Hepatocyte (in vitro differentiated cells): Measurements from ENCODE around the gene CISD3. TPM values are rescaled to one million over a fixed set of nuclear protein-coding genes. Genes with fewer than 3 reads are reported as not detected.
A peak's percentile ranks its signal among the peaks of the same experiment; 100 is the strongest.

ENCODE experiments used
- DNase-seq: peaks from one replicate; pipeline ENCODE4 v3.0.0-alpha.2; 2016; ENCODE audit warnings: low spot score
- H2AFZ ChIP-seq: fragments of 200-600 bp; sonication (generic); 2 replicates; pipeline ENCODE4 v1.6.0; 2016; ENCODE audit warnings: antibody characterized with exemption, mild to moderate bottlenecking
- H3K27ac ChIP-seq: fragments of 200-600 bp; sonication (generic); 2 replicates; pipeline ENCODE4 v1.5.1; 2016; ENCODE audit warnings: mild to moderate bottlenecking
- H3K27me3 ChIP-seq: fragments of 200-600 bp; sonication (generic); 2 replicates; pipeline ENCODE4 v1.6.1; 2016
- H3K36me3 ChIP-seq: fragments of 200-600 bp; sonication (generic); replicated peaks from 2 replicates; pipeline ENCODE4 v1.5.1; 2016; ENCODE audit warnings: low read depth; ENCODE audit not compliant: insufficient read depth
- H3K4me1 ChIP-seq: fragments of 200-600 bp; sonication (generic); 2 replicates; pipeline ENCODE4 v1.5.1; 2016; ENCODE audit warnings: mild to moderate bottlenecking, moderate library complexity; ENCODE audit not compliant: insufficient read depth
- H3K4me2 ChIP-seq: fragments of 200-600 bp; sonication (generic); 2 replicates; pipeline ENCODE4 v1.6.0; 2016
- H3K4me3 ChIP-seq: fragments of 200-600 bp; sonication (generic); 2 replicates; pipeline ENCODE4 v1.5.1; 2016; ENCODE audit warnings: mild to moderate bottlenecking
- H3K79me2 ChIP-seq: fragments of 200-600 bp; sonication (generic); 2 replicates; pipeline ENCODE4 v1.6.0; 2017; ENCODE audit warnings: mild to moderate bottlenecking
- H3K9me2 ChIP-seq: fragments of 200-600 bp; sonication (generic); replicated peaks from 2 replicates; pipeline ENCODE4 v1.6.0; 2017; ENCODE audit warnings: mild to moderate bottlenecking; ENCODE audit not compliant: insufficient read depth
- H3K9me3 ChIP-seq: fragments of 200-600 bp; sonication (generic); 2 replicates; pipeline ENCODE4 v1.5.1; 2016; ENCODE audit warnings: low read depth, mild to moderate bottlenecking
- H4K20me1 ChIP-seq: fragments of 200-600 bp; sonication (generic); 2 replicates; pipeline ENCODE4 v1.6.0; 2016; ENCODE audit warnings: mild to moderate bottlenecking; ENCODE audit not compliant: insufficient read depth, poor library complexity, severe bottlenecking
- EZH2 ChIP-seq: fragments of 200-600 bp; sonication (generic); IDR thresholded peaks from 2 replicates; pipeline ENCODE4 v1.6.1; 2016; ENCODE audit warnings: antibody characterized with exemption, mild to moderate bottlenecking, borderline replicate concordance
- EZH2phosphoT487 ChIP-seq: fragments of 200-600 bp; sonication (generic); IDR thresholded peaks from one replicate; pipeline ENCODE4 v1.6.1; 2018; ENCODE audit warnings: antibody characterized with exemption, mild to moderate bottlenecking, low read depth, moderate library complexity; ENCODE audit not compliant: unreplicated experiment, severe bottlenecking
- WGBS: methylation state at CpG from one replicate; pipeline ENCODE4 v1.1.6; 2016; ENCODE audit warnings: low lambda C conversion rate; ENCODE audit errors: missing lambda C conversion rate; 5-methylcytosine and 5-hydroxymethylcytosine counted together
- polyA plus RNA-seq: library from polyadenylated mRNA; unstranded; fragments of >200 nt; fragmentation: Nextera tagmentation; extraction: Ambion mirVana; gene quantifications from 2 replicates; pipeline ENCODE4 v1.2.1, GENCODE V29; 2016
- total RNA-seq: library from RNA; depleted of rRNA; stranded (reverse); fragments of >200 nt; gene quantifications from 2 replicates; pipeline ENCODE4 v1.2.3, GENCODE V29; 2014
- TF ChIP-seq, protein P1 (sequence below): fragments of 200-600 bp; sonication (generic); IDR thresholded peaks from 2 replicates; pipeline ENCODE4 v1.5.1; 2016; ENCODE audit warnings: antibody characterized with exemption, mild to moderate bottlenecking; ENCODE audit not compliant: poor library complexity

The CISD3 gene
- total and polyA plus RNA-seq, 2 experiments from 2014 or later, result 5.0 to 37.0 TPM

DNA sequence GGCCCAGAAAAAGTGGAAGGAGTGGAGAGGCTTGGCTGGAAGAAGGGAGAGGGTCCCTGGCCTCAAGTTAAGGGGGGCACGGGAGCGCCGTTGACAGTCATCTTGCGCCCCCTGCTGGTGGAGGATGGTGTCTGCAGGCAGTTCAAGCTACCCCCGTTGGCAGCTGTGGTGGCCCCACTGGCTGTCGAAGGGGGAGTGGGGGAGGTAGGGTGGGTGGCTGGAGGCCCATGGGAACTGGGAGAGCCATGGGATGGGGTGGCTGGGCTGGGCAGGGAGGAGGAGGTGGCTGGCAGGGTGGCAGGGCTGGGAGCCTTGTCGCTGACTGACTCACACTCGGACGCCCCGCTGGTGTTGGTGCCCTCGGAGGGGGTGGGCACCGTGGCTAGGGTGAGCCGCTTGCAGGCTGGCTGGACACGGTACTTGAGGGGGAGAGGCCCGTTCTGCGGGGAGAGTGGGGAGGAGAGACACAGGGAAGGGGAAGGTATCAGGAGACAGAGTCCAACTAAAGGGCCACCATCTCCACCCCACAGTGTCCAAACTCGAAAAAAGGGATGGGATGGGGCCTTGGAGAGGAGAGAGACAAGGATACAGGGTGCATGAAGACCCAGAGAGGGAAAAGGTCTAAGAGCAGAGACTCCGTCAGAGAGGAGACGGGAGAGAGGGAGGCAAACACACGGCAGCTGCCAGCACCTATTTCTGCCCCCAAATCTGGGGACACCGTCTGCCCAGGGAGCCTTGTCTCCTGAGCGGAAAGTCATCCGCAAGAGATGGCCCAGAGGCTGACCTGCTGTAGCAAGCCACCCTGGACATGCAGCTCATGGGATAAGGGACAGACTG lies 5.2 kb downstream of the CISD3 start:
- WGBS, result 49% methylated on average over 16 of the region's 23 CpGs
- Histone ChIP-seq H3K9me2 (no peaks in the 10 kb centered on the region), H3K27me3 (no peaks in the 10 kb centered on the region), H3K4me3 (no peak overlapping the region), H3K27ac (no peak overlapping the region), H3K36me3 (no peaks in the 10 kb centered on the region), H3K79me2 (peaks cover 34% of the 10 kb centered on the region), H3K4me1 (peaks cover 17% of the 10 kb centered on the region), H3K9me3 (no peaks in the 10 kb centered on the region), H3K4me2 (no peak overlapping the region), H2AFZ (no peak overlapping the region), H4K20me1 (peaks cover 20% of the 10 kb centered on the region)
- TF ChIP-seq, protein P1, sequence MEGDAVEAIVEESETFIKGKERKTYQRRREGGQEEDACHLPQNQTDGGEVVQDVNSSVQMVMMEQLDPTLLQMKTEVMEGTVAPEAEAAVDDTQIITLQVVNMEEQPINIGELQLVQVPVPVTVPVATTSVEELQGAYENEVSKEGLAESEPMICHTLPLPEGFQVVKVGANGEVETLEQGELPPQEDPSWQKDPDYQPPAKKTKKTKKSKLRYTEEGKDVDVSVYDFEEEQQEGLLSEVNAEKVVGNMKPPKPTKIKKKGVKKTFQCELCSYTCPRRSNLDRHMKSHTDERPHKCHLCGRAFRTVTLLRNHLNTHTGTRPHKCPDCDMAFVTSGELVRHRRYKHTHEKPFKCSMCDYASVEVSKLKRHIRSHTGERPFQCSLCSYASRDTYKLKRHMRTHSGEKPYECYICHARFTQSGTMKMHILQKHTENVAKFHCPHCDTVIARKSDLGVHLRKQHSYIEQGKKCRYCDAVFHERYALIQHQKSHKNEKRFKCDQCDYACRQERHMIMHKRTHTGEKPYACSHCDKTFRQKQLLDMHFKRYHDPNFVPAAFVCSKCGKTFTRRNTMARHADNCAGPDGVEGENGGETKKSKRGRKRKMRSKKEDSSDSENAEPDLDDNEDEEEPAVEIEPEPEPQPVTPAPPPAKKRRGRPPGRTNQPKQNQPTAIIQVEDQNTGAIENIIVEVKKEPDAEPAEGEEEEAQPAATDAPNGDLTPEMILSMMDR, result peak; percentile 98
- no peak for TF ChIP-seq EZH2
- DNase-seq, result peak; percentile 75

DNA sequence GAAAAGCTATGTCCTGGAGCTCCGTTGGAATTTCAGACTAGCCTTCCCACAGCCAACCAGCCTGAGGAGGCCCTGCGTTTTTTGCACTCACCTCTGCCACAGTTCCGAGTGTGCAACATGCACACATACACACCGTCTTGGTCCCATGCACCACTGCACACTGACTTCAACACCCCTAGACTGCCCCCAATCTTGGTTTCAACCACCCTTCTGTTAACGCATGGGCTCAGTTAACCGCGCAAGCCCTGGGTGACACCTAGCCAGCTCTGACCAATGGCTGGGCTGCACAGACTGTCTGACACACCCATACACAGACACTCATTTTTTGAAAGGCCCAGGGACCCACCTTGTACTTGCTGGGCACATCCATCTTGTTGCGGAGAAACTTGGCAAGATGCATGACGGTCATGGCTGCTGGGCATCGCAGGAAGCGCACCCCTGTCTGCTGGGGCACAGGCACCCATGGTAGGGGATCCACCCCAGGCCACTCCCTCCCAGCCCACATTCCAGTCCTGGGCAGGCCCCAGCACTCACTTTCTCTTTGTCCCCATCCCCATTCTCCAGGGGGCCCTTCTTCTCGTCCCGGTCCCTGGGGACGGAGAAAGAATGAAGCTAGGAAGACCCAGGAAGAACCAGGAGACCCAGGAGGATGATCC lies 8.0 kb downstream of the CISD3 start:
- Histone ChIP-seq H3K79me2 (peaks cover 53% of the 10 kb centered on the region), H3K36me3 (no peaks in the 10 kb centered on the region), H3K4me1 (peaks cover 19% of the 10 kb centered on the region), H2AFZ (no peak overlapping the region), H3K4me3 (no peak overlapping the region), H3K4me2 (no peak overlapping the region), H3K9me2 (no peaks in the 10 kb centered on the region), H3K27ac (no peak overlapping the region), H4K20me1 (peaks cover 46% of the 10 kb centered on the region), H3K9me3 (no peaks in the 10 kb centered on the region), H3K27me3 (no peaks in the 10 kb centered on the region)
- WGBS, result 92% methylated on average over 14 of the region's 14 CpGs
- DNase-seq, result no peak
- TF ChIP-seq EZH2, result no peak
- TF ChIP-seq, protein P1, result no peak

DNA sequence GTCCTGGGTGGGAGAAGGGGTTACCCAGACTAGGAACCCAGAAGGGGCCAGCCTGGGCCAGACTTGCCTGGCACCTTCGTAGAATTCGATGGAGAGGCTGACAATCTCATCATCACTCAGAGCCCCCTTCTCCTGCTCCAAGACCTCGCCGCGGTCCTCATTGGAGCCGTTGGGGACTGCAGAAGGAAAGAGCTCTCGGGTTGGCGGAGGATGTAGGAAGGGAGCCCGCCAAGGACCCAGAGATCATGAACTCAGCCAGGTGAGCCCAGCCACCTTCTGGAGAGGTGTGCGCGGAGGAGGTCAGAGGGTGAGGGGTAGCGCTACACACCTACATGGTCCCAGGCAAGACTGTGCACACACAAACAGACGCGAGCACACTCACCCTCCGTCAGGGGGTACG lies 8.5 kb downstream of the CISD3 start:
- Histone ChIP-seq H3K4me2 (no peak overlapping the region), H3K4me1 (peaks cover 24% of the 10 kb centered on the region), H3K27ac (no peak overlapping the region), H2AFZ (no peak overlapping the region), H3K27me3 (no peaks in the 10 kb centered on the region), H3K4me3 (no peak overlapping the region), H4K20me1 (peaks cover 51% of the 10 kb centered on the region), H3K9me2 (no peaks in the 10 kb centered on the region), H3K9me3 (no peaks in the 10 kb centered on the region), H3K79me2 (peaks cover 58% of the 10 kb centered on the region), H3K36me3 (no peaks in the 10 kb centered on the region)
- WGBS, result 99% methylated on average over 16 of the region's 16 CpGs
- TF ChIP-seq, protein P1, result no peak
- TF ChIP-seq EZH2phosphoT487, result no peak
- no peak for DNase-seq
